Transverse colon (tissue), 4 donors: ENCODE data around the gene UBL3. TPM values are rescaled to one million over a fixed set of nuclear protein-coding genes. Genes with fewer than 3 reads are reported as not detected.
A peak's percentile ranks its signal among the peaks of the same experiment; 100 is the strongest.

Source experiments
- DNase-seq: peaks from one replicate; pipeline ENCODE4 v3.0.0-alpha.2; 2019
- H3K27ac ChIP-seq, 4 donors: fragments of 200-600 bp; sonication (generic); 2 replicates each; pipeline ENCODE4 v1.5.1; 2016 to 2018; ENCODE audit warnings: inconsistent platforms in 4 of 4
- H3K27me3 ChIP-seq: fragments of 200-600 bp; sonication (generic); 2 replicates; pipeline ENCODE4 v1.5.1; 2017; ENCODE audit warnings: inconsistent platforms
- H3K36me3 ChIP-seq, 4 donors: fragments of 200-600 bp; sonication (generic); 2 replicates each; pipeline ENCODE4 v1.5.1; 2017 to 2019; ENCODE audit warnings: inconsistent platforms in 4 of 4
- H3K4me1 ChIP-seq, 4 donors: fragments of 200-600 bp; sonication (generic); 2 replicates each; pipeline ENCODE4 v1.5.1; 2017 to 2020; ENCODE audit warnings: inconsistent platforms in 4 of 4
- H3K4me3 ChIP-seq, 4 donors: fragments of 200-600 bp; sonication (generic); 1 replicate in 1 of 4; 2 replicates in 3 of 4; pipeline versions ENCODE4 v1.5.1 to v1.6.1; 2017 to 2019; ENCODE audit warnings: inconsistent platforms in 4 of 4
- H3K9me3 ChIP-seq, 2 donors: fragments of 200-600 bp; sonication (generic); 2 replicates each; pipeline ENCODE4 v1.5.1; 2017 to 2019; ENCODE audit warnings: inconsistent platforms in 2 of 2
- EP300 ChIP-seq: sonication (generic); formaldehyde crosslinking; IDR thresholded peaks from one replicate; pipeline ENCODE4 v1.6.1; 2017; ENCODE audit warnings: antibody characterized with exemption, low read depth
- POLR2A ChIP-seq: fragments of 450-650 bp; IDR thresholded peaks from one replicate; pipeline ENCODE4 v1.6.1; 2016; ENCODE audit warnings: antibody characterized with exemption, mild to moderate bottlenecking, moderate library complexity
- POLR2AphosphoS5 ChIP-seq, 3 donors: sonication (generic); formaldehyde crosslinking; IDR thresholded peaks; one replicate each; pipeline ENCODE4 v1.6.1; 2016; ENCODE audit warnings: antibody characterized with exemption in 3 of 3
- WGBS, 2 donors: methylation state at CpG; one replicate each; pipeline ENCODE4 v1.1.5; 2018; ENCODE audit warnings: low coverage in 1 of 2; 5-methylcytosine and 5-hydroxymethylcytosine counted together
- in situ Hi-C, 4 donors: fragments of 200-750 bp; cut with MboI; loops; one replicate each; pipeline versions ENCODE4 v1.15.0 to v1.15.1; 2017; ENCODE audit warnings: low sequenced_read_pairs in 3 of 4, low pct_ligation_motif_present in 1 of 4, low pct_unique_long_range_greater_than_20kb in 1 of 4
- intact Hi-C: fragments of 100-400 bp; cut with DNase I; formaldehyde crosslinking; loops from one replicate; pipeline ENCODE4 v1.15.1; 2023; ENCODE audit warnings: low total_unique reads
- total RNA-seq, 4 donors: library from RNA; depleted of rRNA; stranded (reverse); fragments of >200 nt; gene quantifications; one replicate each; pipeline ENCODE4 v1.1.0, GENCODE V29; 2016
- TF ChIP-seq, protein P1 (sequence below), 5 experiments: fragments of 200-600 bp in 3 of 5; fragments of 450-650 bp in 2 of 5; sonication (generic) in 3 of 5; IDR thresholded peaks; 1 replicate in 2 of 5; 2 replicates in 3 of 5; pipeline ENCODE4 v1.5.1; 2016 to 2017; ENCODE audit warnings: antibody characterized with exemption in 5 of 5, inconsistent platforms in 3 of 5, mild to moderate bottlenecking in 2 of 5, moderate library complexity in 1 of 5

The UBL3 gene, protein sequence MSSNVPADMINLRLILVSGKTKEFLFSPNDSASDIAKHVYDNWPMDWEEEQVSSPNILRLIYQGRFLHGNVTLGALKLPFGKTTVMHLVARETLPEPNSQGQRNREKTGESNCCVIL
- total RNA-seq, result 10 to 100 TPM in 3 of 4 donors, 1 to 10 TPM in 1; 8.8 to 77.1 (median 60.0) TPM

DNA sequence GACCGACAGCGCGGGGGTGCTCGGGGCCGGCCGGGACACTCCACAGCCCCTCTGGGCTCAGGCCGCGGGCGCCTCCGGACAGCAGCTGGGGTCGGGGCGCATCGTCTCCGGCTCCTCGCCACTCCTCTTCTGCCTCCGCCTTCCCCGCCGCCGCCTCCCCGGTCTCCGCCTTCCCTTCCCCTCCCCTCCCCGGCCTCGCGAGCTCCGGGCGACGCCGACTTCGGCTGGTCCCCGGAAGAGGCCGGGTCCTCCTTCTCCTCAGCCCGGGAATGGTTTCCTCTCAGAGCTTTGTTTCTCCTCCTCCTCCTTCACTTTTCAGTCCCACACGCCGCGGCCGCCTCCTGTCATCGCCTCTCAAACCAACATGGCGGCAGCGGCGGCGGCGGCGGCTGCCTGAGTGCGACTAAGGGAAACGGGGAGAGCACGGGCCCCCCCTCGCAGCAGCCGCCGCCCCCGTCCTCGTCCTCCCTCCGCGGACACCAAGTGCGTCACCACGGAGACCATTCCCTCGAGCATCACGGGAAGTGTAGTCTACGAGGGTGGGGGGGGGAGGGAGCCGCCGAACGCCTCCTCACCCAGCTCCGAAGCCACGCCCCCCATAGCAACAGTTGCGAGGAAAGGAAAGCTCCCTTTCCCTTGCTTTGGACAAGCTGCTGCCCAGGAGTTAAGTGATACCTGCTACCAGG, at the start of gene UBL3:
Gene UBL3, minus strand, starts transcription at position 405 of the 686 bp plus-strand sequence. CDS start 1,079 bp downstream, outside the sequence.
- Histone ChIP-seq H3K4me1 (peaks cover 6 to 23% (median 13%) of the 10 kb centered on the region in 4 donors), H3K27me3 (no peaks in the 10 kb centered on the region), H3K4me3 (peak within 1 kb of the TSS; percentile 73 to 91 (median 82)), H3K27ac (peak within 1 kb of the TSS; percentile 96 to 99 (median 98)), H3K36me3 (no peaks in the 10 kb centered on the region), H3K9me3 (no peaks in the 10 kb centered on the region)
- TF ChIP-seq, protein P1, sequence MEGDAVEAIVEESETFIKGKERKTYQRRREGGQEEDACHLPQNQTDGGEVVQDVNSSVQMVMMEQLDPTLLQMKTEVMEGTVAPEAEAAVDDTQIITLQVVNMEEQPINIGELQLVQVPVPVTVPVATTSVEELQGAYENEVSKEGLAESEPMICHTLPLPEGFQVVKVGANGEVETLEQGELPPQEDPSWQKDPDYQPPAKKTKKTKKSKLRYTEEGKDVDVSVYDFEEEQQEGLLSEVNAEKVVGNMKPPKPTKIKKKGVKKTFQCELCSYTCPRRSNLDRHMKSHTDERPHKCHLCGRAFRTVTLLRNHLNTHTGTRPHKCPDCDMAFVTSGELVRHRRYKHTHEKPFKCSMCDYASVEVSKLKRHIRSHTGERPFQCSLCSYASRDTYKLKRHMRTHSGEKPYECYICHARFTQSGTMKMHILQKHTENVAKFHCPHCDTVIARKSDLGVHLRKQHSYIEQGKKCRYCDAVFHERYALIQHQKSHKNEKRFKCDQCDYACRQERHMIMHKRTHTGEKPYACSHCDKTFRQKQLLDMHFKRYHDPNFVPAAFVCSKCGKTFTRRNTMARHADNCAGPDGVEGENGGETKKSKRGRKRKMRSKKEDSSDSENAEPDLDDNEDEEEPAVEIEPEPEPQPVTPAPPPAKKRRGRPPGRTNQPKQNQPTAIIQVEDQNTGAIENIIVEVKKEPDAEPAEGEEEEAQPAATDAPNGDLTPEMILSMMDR (IDR thresholded peaks at IDR 0.05), result no peak
- TF ChIP-seq POLR2A (peak; percentile 97), EP300 (no peak), POLR2AphosphoS5 (IDR thresholded peaks at IDR 0.05) (peak; percentile 90 to 96 (median 93))
- peak; percentile 98 for DNase-seq
- intact Hi-C loops (loop anchor here (10.0 kb wide), 1 partner anchor 256 kb away; the partner anchor contains the start of gene SLC7A1), in situ Hi-C loops (no loop called here)
- 0% methylated on average over 44 of the region's 64 CpGs; no CpG with 5 or more reads in 1 of the 2 donors for WGBS, 2 donors

DNA sequence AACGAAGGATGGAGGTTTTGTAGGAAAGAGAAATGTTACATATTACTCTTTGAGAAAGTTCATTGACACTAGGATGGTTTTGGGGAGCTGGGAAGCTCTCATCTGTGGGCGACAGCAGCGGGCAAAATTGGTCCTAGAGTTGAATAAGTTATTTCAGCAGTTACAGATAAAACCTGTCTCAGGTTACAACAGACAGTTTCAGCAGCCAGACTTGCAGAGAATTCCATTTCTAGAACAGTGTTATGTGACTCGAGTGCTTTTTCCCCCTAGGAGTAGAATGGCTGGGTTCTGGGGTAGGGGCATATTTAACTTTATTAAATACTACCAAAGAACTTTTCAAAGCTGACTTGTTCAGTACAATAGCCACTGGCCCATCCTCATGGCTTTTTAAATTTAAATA, 46.7 kb upstream of the UBL3 start:
- in situ Hi-C loops, result no loop called here
- TF ChIP-seq POLR2A, result no peak
- no peak for TF ChIP-seq EP300
- TF ChIP-seq POLR2AphosphoS5 (IDR thresholded peaks at IDR 0.05), result no peak
- TF ChIP-seq, protein P1 (IDR thresholded peaks at IDR 0.05), result no peak
- no peaks in the 10 kb centered on the region for H3K9me3 ChIP-seq
- DNase-seq, result no peak
- H3K4me3 ChIP-seq, result no peak overlapping the region
- no peaks in the 10 kb centered on the region for H3K27me3 ChIP-seq
- intact Hi-C loops, result no loop called here
- no peak overlapping the region for H3K27ac ChIP-seq
- 75 to 86% methylated on average over 2 to 4 of the region's 4 CpGs for WGBS, 2 donors
- peaks cover 0 to 9% (median 6%) of the 10 kb centered on the region in 4 donors for H3K4me1 ChIP-seq
- no peaks in the 10 kb centered on the region for H3K36me3 ChIP-seq

DNA sequence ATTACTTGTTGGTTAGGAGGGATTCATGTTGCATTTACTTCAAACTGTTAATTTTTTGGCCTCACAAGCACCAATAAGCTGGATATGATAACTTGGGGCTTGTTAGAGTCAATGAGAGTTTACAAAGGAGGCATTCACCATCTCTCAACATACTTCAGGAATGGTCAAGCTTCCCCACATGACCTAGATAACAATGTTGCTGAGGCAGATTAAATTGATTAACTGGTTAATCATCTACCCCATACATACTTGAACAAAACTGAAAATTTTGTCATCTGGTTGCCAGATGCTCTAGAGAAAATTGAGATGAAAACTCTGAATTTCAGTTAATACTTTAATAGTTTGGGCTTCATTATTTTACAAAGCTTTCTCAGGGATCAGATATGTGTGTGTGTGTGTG, 43.0 kb upstream of the UBL3 start:
- H3K27ac ChIP-seq, result no peak overlapping the region
- H3K36me3 ChIP-seq, result no peaks in the 10 kb centered on the region
- TF ChIP-seq EP300, result no peak
- no peak for TF ChIP-seq POLR2AphosphoS5 (IDR thresholded peaks at IDR 0.05)
- no peak for TF ChIP-seq POLR2A
- TF ChIP-seq, protein P1 (IDR thresholded peaks at IDR 0.05), result no peak
- no peaks in the 10 kb centered on the region for H3K27me3 ChIP-seq
- in situ Hi-C loops, result no loop called here
- H3K9me3 ChIP-seq, result no peaks in the 10 kb centered on the region
- H3K4me1 ChIP-seq, result peaks cover 0 to 3% (median 0%) of the 10 kb centered on the region in 4 donors
- no peak overlapping the region for H3K4me3 ChIP-seq
- intact Hi-C loops, result no loop called here
- no peak for DNase-seq

DNA sequence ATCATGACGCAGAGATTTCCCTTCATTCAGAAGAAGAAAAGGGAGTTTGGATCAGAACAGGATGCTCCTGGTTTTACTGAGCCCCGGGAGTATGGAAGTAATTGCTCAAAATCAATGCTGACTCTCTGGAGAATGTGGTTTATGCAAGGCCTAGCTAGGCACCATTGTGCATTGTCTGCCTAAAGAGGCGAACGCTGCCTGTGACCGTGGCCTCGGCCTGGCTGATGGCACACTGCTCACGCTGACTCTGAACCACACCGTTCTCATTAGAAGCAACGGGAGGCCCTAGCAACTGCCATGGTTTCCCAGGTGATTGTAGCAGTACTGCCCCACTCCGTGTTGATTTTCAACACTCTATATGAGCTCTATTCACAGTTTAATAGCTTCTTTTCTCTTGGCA, 41.7 kb upstream of the UBL3 start:
- intact Hi-C loops, result no loop called here
- no peak overlapping the region for H3K27ac ChIP-seq
- WGBS, 2 donors, result 69 to 83% methylated on average over 5 to 10 of the region's 10 CpGs

More for the DNA sequence above, 41.7 kb upstream of the UBL3 start:
- Histone ChIP-seq H3K9me3 (no peaks in the 10 kb centered on the region), H3K4me1 (peaks cover 0 to 3% (median 0%) of the 10 kb centered on the region in 4 donors), H3K36me3 (no peaks in the 10 kb centered on the region), H3K4me3 (no peak overlapping the region), H3K27me3 (no peaks in the 10 kb centered on the region)
- DNase-seq, result no peak
- in situ Hi-C loops, result no loop called here
- no peak for TF ChIP-seq POLR2A
- TF ChIP-seq, protein P1 (IDR thresholded peaks at IDR 0.05), result no peak
- TF ChIP-seq POLR2AphosphoS5 (IDR thresholded peaks at IDR 0.05), result no peak
- no peak for TF ChIP-seq EP300
